Colonic mucosa (tissue), 4 donors: ENCODE measurements around the gene ABCD2. TPM values are rescaled to one million over a fixed set of nuclear protein-coding genes. Genes with fewer than 3 reads are reported as not detected.

Experiments
- DNase-seq: peaks from one replicate; pipeline ENCODE4 v3.0.0-alpha.2; 2020
- H3K27ac ChIP-seq: fragments of 200-600 bp; one replicate; pipeline ENCODE4 v1.8.0; 2021
- H3K27me3 ChIP-seq: fragments of 200-600 bp; one replicate; pipeline ENCODE4 v1.8.0; 2021
- H3K36me3 ChIP-seq: fragments of 200-600 bp; one replicate; pipeline ENCODE4 v1.8.0; 2021
- H3K4me1 ChIP-seq: fragments of 200-600 bp; one replicate; pipeline ENCODE4 v1.8.0; 2021; ENCODE audit warnings: mild to moderate bottlenecking
- H3K4me3 ChIP-seq: fragments of 200-600 bp; one replicate; pipeline ENCODE4 v1.8.0; 2021
- H3K9ac ChIP-seq, 2 donors: one replicate each; pipeline ENCODE4 v1.7.0; 2013; ENCODE audit warnings: control low read depth in 2 of 2, low read depth in 2 of 2, low read length in 2 of 2
- H3K9me3 ChIP-seq: fragments of 200-600 bp; one replicate; pipeline ENCODE4 v1.8.0; 2021
- CTCF ChIP-seq: fragments of 200-600 bp; IDR thresholded peaks from one replicate; pipeline ENCODE4 v1.8.0; 2022; ENCODE audit warnings: antibody characterized with exemption, mild to moderate bottlenecking
- intact Hi-C: fragments of 100-400 bp; cut with DNase I; formaldehyde crosslinking; loops from one replicate; pipeline ENCODE4 v1.14.1; 2022
- total RNA-seq, 2 donors: library from RNA; stranded (reverse); fragmentation: NEBNext Ultra II Directional in 1 of 2; extraction: Animal tissue kit (Norgen Biotek cat#: 25700) in 1 of 2; gene quantifications; one replicate each; pipeline ENCODE4 v1.2.1, GENCODE V29; 2021
- donor health status: healthy.
- donor health status: DM: no; HTN: no; CAD: no.
- donor health status: DM: no; HTN: no; CAD: no.

ABCD2 gene
- under 1 TPM; 0.17 to 0.19 TPM for total RNA-seq

- TF ChIP-seq CTCF: no peak
- DNase-seq: peak; percentile 63
- Histone ChIP-seq H3K36me3 (no peaks in the 10 kb centered on the region), H3K4me3 (peak within 1 kb of the TSS; percentile 35), H3K27me3 (no peaks in the 10 kb centered on the region), H3K9ac (peak within 1 kb of the TSS; percentile 14 to 78), H3K9me3 (no peaks in the 10 kb centered on the region), H3K4me1 (no peaks in the 10 kb centered on the region), H3K27ac (peak within 1 kb of the TSS; percentile 65)
- intact Hi-C loops: no loop called here
These were observed at the start of gene ABCD2 for GRCh38 chr12:39619660-39620433. Gene ABCD2 (minus strand): TSS chr12:39619803. CDS start chr12:39619615, 188 bp downstream.

- no peaks in the 10 kb centered on the region for H3K4me1 ChIP-seq
- no peaks in the 10 kb centered on the region for H3K36me3 ChIP-seq
- no peak overlapping the region for H3K27ac ChIP-seq
- no peak overlapping the region for H3K9ac ChIP-seq
- DNase-seq: no peak
- H3K4me3 ChIP-seq: no peak overlapping the region
- intact Hi-C loops: no loop called here
- no peak for TF ChIP-seq CTCF
- H3K9me3 ChIP-seq: no peaks in the 10 kb centered on the region
- no peaks in the 10 kb centered on the region for H3K27me3 ChIP-seq
These were observed 40.5 kb upstream of the ABCD2 start for GRCh38 chr12:39660101-39660500.

- no peaks in the 10 kb centered on the region for H3K27me3 ChIP-seq
- no peak for DNase-seq
- H3K27ac ChIP-seq: no peak overlapping the region
- intact Hi-C loops: no loop called here
- TF ChIP-seq CTCF: no peak
- no peak overlapping the region for H3K4me3 ChIP-seq
- no peaks in the 10 kb centered on the region for H3K9me3 ChIP-seq
- no peaks in the 10 kb centered on the region for H3K36me3 ChIP-seq
- no peak overlapping the region for H3K9ac ChIP-seq
- no peaks in the 10 kb centered on the region for H3K4me1 ChIP-seq
These were observed 27.8 kb upstream of the ABCD2 start for GRCh38 chr12:39647383-39647782.

- Histone ChIP-seq H3K4me3 (no peak overlapping the region), H3K36me3 (no peaks in the 10 kb centered on the region), H3K9ac (no peak overlapping the region), H3K4me1 (no peaks in the 10 kb centered on the region), H3K27ac (no peak overlapping the region), H3K27me3 (no peaks in the 10 kb centered on the region), H3K9me3 (no peaks in the 10 kb centered on the region)
- intact Hi-C loops: no loop called here
- DNase-seq: no peak
- no peak for TF ChIP-seq CTCF
These were observed 27.4 kb upstream of the ABCD2 start for GRCh38 chr12:39646963-39647362.

GRCh38 chr12:39643052-39643451 lies 23.4 kb upstream of the ABCD2 start:
- H3K27me3 ChIP-seq: no peaks in the 10 kb centered on the region
- H3K9me3 ChIP-seq: no peaks in the 10 kb centered on the region
- TF ChIP-seq CTCF: no peak
- intact Hi-C loops: no loop called here
- H3K36me3 ChIP-seq: no peaks in the 10 kb centered on the region
- no peak overlapping the region for H3K9ac ChIP-seq
- no peak overlapping the region for H3K27ac ChIP-seq
- H3K4me1 ChIP-seq: no peaks in the 10 kb centered on the region
- no peak overlapping the region for H3K4me3 ChIP-seq
- DNase-seq: no peak
